HG03520 (cell line): ENCODE results near the gene CCDC174.
"Not testable (repeated sequence)": the region's sequence is repeated elsewhere in the genome, so short reads cannot be mapped to it uniquely, and the experiment has no call there.

Experiments
- ATAC-seq: cut with Tn5 transposase; IDR thresholded peaks from one replicate; pipeline ENCODE4 v1.9.1; 2021; ENCODE audit warnings: mild to moderate bottlenecking, moderate library complexity; ENCODE audit not compliant: unreplicated experiment

The CCDC174 gene

DNA sequence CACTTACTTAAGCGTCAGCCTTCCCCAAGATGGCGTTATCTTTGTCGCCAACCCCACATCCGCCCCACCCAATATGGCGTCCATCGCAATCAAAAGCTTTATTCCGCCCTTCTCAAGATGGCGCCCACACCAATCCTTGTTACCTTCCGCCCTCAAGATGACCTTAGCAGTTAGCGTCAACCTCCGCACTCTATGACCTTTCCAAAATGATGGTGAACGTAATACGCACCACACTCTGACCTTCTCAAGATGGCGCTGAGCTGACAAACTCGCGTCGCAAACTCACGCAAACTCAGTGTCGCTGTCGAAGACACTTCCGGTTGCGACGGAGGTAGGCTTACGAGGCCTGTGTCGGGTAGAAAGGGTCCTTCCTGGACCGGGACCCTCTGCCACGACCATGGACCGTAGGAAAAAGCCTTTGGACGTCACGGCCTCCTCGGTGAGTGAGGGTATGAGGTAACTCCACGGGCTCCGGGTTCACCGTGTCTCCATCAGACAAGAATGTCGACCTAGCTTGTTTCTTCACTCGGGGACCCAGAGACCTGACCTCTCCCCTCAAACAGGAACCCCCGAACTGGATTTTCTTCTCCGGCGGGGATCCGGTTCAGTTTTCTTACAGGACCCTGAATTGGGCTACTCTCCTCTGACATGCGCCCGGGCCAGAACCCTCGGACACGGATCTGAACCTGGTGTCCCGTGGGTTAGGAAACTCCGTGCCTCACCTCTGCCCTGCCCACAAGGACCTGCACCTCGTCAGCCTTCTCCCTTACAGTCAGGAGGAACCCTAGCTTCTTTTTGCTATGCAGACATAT is at the start of gene CCDC174:
Gene CCDC174 (plus strand): TSS at position 323 of the 812 bp plus-strand sequence. CDS start 75 bp downstream, at position 398.
- ATAC-seq, result peak; percentile 96

DNA sequence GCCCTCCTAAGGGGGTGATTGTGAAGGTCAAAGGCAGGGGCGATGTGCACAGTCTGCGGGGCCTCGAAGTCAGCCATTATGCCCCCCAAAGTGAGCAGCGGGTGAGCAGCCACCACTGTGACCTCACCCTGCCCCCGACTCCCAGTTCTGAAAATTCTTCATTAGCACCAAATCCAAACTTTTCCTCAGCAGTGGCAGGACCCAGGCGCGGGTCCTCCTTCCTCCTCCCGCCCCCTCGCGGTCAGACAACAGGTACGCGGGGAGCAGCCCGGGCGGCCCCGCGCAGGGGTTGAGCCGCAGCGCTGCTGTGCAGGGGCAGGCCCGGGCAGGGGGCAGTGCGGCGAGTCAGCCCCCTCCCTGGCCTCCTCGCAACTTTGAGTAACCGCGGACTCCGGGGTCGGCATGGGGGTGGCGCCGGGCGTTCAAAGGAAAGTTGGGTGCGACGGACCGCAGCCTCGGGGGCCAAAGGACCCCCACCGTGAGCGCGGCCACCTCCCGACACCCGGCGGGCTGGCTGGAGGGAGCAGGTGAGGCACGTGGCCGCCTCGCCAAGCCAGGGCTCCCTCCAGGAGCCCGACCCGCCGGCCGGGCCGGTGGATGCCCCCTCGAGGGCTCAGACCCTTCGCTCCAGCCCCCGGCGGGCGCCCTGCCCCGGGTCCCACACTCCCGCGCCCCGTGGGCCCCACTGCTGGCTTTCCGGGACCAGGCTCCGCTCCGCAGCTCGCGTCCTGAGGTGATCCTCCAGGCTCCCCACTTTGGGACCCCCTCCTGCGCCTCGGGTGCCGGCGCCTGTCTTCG is 49.4 kb upstream of the CCDC174 start:
- ATAC-seq, result no peak

DNA sequence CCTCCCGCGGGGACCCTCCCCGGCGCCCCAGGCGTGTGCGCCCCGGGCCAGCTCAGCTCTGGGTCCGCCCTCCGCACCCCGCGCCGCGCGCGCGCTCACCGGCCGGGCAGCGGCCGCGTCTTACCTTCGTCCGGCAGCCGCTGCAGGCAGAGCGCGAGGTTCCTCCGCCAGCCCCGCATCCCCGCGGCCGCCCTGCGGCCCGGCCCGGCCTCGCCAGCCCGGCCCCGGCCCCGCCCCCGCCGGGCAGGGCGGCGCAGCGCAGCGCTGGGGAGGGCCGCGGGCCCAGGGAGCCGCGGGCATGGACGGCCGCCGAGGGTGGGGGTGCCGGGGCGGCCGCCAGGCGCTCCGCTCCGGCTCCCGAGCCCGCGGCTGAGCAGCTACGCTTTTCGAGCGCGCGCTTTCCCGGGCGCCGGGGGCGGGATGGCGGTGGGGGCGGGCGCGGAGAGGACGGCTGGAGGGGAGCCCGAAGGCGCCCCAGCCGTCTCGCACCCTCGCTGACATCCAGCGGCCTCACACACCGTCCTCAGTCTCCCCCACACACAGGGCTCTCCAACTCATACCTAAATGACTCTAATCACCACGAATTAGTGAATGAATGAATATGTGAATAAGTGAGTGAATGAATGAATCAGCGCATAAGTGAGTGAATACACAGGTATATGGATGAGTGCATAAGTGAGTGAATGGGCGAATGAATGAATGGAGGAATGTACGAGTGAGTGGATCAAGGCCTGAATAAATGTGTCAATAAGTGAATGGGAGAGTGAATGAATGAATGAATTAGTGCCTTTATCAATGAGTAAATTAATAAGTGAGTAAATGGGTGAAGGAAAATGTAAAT is 48.5 kb upstream of the CCDC174 start:
- ATAC-seq, result no peak

DNA sequence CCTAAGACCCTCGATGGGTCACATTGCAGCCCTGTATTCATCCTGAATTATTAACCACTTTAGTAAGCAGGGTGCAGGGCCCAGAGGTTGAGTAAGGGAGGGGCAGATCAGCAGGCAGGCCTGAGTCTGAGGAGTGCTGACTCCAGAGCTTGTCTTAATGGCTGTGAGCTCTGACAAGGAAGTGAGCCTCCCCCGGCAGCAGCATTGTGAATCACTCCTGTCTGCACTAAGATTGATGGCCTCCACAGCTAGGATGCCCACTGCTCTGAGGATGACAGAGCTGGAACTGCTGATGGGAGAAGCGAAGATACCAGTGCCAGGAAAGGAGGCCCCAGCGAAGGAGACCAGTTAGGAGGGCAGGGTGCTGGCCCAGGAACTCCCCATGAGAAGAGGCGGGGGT is 46.5 kb upstream of the CCDC174 start:
- no peak for ATAC-seq

DNA sequence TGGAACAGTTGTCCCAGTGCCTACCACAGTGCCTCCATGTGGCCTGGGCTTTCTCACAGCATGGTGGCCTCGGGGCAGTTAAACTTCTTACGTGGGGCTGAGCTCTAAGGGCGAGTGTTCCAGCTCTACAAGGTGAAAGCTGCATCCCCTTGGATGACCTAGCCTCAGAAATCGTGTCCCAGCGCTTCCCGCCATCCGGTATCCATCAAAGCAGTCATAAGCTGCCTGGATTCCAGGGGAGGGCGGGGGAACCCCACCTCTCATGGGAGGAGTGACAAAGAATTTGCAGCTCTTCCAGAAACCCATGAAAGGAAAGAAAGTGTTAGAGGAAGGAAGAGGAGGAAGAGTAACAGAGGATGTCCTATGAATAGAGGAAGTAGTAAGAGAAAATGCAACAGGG is 45.8 kb upstream of the CCDC174 start:
- ATAC-seq, result no peak

DNA sequence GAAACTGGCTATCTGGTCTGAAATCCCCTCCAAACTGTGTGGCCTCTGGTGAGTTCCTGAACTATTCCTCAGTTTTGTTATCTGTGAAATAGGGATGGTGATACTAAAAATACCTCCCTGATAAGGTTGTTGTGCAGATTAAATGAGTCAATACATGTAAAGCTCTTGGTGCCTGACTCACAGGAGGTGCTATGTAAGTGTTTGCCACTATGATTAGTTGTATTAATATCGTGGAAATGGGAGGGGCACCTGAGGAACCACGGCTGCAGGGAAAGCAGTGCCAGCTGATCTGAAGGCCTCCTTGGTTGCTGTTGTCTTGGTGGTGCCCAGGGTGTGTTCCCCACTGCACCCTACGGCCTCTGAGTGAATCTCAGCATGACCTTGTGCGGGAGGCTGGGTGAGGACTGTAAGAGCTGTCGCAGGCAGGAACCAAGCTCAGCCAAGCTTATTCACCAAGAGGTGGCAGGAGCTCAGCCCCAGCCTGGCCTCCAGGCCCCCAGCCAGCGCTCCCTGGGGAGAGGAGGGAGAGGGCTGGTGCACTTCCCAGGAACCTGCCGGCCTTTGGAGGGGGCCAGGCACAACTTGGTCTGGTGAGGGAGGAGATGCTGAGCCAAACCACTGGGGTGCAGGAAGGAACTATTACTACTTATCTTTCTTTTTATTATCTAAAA is 44.8 kb upstream of the CCDC174 start:
- no peak for ATAC-seq

DNA sequence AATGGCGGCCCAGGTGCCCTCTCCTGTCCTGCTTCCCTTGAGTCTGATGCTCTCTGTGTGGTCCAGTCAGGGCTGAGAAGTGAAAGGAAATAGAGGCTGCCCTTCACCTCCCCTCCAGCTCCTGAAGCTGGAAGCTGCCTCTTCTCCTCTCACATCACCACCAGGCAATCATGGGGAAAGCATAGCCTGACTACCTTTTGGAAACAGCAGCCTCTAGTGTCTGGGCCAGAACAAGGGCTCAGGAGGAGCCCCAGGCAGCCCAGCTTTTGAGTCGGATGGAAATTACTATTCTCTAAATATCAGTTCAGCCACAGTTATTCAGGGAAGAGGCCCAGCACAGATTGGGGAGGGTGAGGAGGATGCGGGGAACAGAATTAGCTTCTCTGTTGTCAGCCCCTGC is 43.3 kb upstream of the CCDC174 start:
- no peak for ATAC-seq

DNA sequence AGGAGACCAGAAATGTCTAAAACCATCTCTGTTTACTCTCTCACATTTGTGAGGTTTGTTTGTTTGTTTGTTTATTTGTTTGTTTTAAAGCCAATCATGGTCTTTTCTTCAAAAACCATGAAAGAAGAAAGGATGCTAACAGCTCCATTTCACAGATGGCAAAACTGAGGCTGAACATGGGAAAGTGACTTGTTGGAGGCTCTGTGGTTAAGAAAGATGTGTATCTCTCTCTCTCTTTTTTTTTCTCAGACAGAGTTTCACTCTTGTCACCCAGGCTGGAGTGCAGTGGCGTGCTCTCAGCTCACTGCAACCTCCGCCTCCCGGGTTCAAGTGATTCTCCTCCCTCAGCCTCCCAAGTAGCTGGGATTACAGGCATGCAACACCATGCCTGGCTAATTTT is 42.5 kb upstream of the CCDC174 start:
- not testable (repeated sequence) for ATAC-seq

DNA sequence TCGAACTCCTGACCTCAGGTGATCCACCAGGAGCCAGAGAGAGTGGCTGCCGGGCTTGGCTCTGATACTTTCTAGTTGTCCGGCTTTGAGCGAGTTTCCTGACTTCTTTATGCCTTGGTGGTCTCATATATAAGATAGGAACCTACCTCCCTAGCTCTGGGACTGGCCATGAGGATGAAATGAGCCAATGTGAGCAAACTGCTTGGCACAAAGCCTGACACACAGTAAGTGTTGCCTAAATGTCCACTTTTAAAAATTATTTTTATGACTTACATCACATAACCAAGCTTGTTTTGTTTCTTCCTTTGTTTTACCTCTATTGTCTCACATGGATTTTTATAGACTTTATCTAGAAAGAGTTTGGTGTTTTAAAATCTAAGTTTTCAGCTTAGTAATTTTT is 42.1 kb upstream of the CCDC174 start:
- ATAC-seq, result no peak

DNA sequence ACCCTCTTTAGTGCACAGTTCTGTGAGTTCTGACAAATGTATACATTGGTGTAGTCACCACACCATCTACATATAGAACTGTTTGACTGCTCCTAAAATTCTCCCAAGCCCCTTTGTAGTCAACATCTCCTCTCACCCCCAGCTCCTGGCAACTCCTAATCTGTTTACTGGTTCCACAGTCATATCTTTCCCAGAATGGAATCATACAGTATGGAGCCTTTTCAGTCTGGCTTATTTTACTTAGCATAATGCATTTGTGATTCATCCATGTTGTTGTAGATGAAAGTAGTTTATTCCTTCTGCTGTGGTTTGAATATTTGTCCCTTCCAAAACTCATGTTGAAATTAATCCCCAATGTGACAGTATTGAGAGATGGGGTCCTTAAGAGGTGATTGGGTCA is 41.6 kb upstream of the CCDC174 start:
- ATAC-seq, result no peak

DNA sequence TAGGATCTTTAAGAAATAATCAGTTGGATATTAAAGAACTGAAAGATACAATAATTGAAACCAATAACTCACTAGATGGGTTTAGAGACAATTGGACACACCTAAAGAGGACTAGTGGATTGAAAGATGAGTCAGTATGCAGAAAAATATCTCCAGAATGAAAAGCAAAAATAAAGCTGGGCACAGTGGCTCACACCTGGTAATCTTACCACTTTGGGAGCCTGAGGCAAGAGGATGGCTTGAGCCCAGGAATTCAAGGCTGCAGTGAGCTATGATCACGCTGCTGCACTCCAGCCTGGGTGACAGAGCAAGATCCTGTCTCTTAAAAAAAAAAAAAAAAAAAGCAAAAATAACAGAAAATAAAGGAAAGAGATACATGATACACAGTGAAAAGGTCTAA is 37.4 kb upstream of the CCDC174 start:
- ATAC-seq, result no peak

DNA sequence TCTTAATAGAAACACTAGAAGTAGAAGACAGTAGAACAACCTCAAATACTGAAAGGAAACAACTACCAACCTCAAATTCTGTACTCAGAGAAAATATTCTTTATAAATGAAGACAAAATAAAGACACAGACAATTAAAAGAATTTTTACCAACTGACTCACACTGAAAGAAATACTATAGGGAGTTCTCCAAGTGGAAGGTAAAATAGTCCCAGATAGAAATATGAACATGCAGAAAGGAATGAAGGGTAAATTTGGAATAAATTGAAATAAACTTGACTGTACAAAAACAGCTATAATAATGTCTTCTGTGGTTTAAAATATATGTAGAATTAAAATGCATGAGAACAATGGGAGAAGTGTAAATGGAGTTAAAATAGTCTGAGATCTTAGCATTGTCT is 36.7 kb upstream of the CCDC174 start:
- ATAC-seq, result no peak

DNA sequence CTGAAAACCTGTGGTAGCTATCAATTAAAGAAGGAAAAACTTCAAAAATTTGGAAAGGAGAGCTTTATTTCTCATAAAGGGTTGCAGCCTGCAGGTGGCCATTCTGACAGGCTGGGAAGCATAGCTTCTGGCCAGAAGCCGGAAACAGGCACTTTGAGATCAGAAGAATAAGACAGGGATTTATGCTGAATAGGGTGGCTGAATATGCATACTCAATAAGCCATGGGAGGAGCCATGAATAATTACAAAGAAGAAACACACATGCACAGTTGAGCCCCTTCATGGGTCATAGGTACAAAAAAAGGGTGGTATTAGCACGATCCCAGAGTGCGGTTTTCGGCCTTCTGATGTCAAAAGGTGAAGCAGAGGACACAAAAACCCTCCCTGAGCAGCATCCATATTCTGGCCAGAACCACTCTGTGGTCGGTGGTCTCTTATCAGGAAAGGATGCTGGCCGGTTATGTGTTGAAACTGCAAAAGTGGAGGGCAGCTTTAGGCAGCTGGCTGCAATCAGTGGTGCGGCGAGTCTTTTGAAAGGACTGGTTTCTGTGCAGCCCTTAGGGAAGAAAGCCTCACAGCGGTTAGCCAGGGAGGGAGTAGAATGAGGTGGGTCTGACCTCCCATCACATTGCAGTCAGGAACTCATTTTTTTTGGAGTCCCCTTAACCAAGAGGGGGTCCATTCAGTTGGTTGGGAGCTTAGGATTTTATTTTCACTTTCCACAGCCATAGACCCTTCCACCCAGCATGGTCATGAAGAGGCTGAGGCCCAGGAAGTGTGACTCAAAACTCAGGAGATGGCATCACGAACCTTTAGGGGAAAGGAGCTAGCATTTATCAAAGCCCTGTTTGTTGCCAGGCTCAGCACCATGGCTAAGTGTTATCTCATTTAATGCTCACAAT is 34.7 kb upstream of the CCDC174 start:
- ATAC-seq, result no peak

DNA sequence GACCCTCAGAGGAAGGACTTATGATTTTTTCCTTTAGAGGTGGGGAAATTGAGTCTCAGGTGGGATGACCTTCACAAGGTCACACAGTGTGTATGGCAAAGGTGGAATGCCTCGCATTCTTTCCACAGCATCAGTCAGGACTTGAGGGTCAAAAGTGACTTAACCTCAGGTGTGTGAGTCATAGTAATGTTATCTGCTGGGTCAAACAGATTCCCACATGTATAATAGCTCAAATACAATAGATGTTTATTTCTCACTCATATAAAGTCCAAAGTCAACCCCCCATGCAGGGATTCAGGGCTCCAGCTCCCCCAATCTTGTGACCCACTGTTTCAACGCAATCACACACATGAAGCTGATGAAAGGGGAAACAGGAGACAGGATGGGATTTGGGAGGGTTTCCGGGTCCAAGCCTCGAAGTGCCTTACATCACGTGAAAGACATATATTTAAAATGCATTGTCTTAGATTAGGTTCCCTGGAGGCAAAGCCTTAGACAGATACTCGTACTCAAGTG is 34.0 kb upstream of the CCDC174 start:
- no peak for ATAC-seq

DNA sequence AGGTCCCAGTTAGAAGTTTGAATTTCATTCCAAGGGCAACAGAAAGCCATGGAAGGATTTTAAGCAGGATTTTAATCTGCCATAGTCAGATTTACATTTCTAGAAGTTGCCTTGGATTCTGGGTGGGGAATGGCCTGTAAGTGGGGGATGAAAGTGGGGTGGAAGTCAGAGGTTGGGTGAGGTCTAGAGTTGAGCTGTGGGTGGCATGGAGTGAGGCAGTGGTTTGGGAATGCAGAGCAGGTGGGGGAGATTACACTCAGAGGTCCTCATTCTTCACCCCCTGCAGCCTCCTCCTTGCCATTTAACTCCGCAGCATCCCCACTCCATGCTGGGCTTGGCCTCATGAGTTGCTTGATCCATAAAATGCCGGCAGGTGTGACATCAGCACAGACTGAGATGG is 32.0 kb upstream of the CCDC174 start:
- ATAC-seq, result no peak

DNA sequence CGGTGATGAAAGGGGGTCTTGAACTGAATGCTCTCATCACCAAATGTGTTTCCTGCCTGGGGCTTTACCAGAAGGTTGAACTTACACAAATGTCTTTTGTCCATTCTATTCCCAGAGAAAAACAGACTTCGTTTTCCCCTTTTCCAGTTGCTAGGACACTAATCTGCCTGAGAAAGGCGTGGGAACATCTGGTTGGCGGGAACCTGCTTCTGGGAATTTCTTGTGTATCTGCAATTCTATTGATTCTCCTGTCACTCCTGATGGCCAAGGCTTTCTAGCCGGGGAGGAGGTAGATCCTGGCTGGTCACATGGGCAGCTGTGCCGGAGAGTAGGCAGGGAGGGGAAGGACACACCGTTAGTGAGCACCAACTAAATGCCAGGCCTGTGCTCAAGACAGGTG is 31.1 kb upstream of the CCDC174 start:
- no peak for ATAC-seq

DNA sequence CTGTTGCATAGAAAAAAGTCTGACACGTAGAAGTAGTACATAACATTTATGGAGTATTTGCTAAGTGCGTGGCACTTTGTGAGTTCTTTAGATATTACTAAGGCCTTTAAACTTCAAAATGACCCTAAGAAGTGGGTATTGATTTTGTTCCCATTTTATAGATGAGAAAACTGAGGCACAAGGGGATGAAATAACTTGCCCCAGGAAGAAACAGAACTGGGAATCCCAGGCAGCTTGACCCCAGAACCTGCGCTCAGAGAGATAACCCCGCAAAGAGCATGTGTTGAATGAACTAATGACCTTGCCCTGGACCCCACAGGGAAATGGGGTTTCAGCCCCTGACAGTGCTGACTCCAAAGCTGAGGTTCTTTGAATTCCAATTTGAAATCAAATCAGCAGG is 30.5 kb upstream of the CCDC174 start:
- no peak for ATAC-seq

DNA sequence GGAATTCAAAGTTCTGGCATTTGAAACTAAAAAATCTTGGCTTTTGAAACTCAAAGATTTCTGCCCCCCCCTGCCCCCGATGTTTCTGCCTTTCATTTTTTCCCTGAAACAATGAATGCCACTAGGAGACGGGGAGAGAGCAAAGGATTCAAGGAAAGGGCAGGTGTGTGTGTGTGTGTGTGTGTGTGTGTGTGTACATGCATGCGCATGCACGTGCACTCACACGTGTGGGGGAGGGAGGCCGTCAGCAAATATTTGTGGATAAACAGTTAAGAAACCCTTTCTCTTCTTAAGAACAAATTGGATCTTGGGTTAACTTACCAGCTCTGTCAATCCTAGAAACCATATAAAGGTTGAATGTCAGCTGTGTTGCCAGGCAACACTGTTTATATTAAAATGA is 29.2 kb upstream of the CCDC174 start:
- ATAC-seq, result no peak

DNA sequence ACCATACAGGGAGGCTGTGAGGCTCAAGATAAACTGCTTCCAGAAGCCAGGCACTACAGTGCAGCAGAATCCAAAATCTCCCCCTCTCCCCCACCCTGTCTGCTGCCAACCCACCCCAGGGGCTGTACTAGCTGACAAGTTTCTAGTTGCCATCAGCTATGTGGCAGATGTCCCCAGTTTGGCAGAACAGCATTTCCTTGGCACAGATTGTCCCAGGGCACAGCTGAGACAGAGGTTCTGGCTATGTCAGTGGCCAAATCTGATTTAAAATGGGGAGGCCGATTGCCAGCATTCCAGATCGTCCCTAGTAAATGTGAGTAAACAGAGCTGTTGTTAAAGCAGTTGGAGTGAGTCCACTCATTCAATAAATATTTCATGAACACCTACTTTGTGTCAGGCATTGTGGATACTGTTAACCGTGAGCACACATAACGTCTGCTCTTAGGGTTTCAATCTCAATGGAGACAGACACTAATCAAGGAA is 28.0 kb upstream of the CCDC174 start:
- no peak for ATAC-seq
